SKM-1 treated with dmso at 0.1 percent for 144 hours (cell line): ENCODE data around the gene AUH.
"Not testable (repeated sequence)": the region's sequence is repeated elsewhere in the genome, so short reads cannot be mapped to it uniquely, and the experiment has no call there.

ENCODE experiments used
- DNase-seq: peaks from one replicate; lab custom pipeline; 2025; ENCODE audit not compliant: unreplicated experiment; lab: John Stamatoyannopoulos, UW

Gene AUH

GRCh38 chr9:91379426-91379825, 17.7 kb upstream of the AUH start:
- DNase-seq: no peak

- DNase-seq: no peak
Observed at GRCh38 chr9:91378695-91379127, 17.0 kb upstream of the AUH start.

- DNase-seq: not testable (repeated sequence)
Observed at GRCh38 chr9:91378054-91378453, 16.3 kb upstream of the AUH start.

- no peak for DNase-seq
Observed at GRCh38 chr9:91376239-91376638, 14.5 kb upstream of the AUH start.

GRCh38 chr9:91374939-91375338, 13.2 kb upstream of the AUH start:
- DNase-seq: no peak

- no peak for DNase-seq
Observed at GRCh38 chr9:91371894-91372293, 10.2 kb upstream of the AUH start.

GRCh38 chr9:91370006-91370405, 8.3 kb upstream of the AUH start:
- not testable (repeated sequence) for DNase-seq

GRCh38 chr9:91364702-91365101, 3.0 kb upstream of the AUH start:
- no peak for DNase-seq

- no peak for DNase-seq
Observed at GRCh38 chr9:91364005-91364404, 2.3 kb upstream of the AUH start.

GRCh38 chr9:91362051-91362611, 413 bp upstream of the AUH start:
- DNase-seq: no peak

GRCh38 chr9:91360551-91361290, 997 bp downstream of the AUH start:
- no peak for DNase-seq

GRCh38 chr9:91359734-91360470, 1.8 kb downstream of the AUH start:
- DNase-seq: no peak

GRCh38 chr9:91359083-91359482, 2.6 kb downstream of the AUH start:
- no peak for DNase-seq

GRCh38 chr9:91354881-91355280, 6.8 kb downstream of the AUH start:
- DNase-seq: no peak

- no peak for DNase-seq
Observed at GRCh38 chr9:91349115-91349555, 12.6 kb downstream of the AUH start.

- no peak for DNase-seq
Observed at GRCh38 chr9:91348191-91348807, 13.4 kb downstream of the AUH start.

GRCh38 chr9:91347377-91347776, 14.3 kb downstream of the AUH start:
- DNase-seq: no peak

GRCh38 chr9:91346644-91347043, 15.1 kb downstream of the AUH start:
- no peak for DNase-seq

- no peak for DNase-seq
Observed at GRCh38 chr9:91345978-91346377, 15.7 kb downstream of the AUH start.

- DNase-seq: no peak
Observed at GRCh38 chr9:91342575-91342974, 19.1 kb downstream of the AUH start.

GRCh38 chr9:91341749-91342148, 20.0 kb downstream of the AUH start:
- no peak for DNase-seq
